H1 (cell line): ENCODE results near the gene TMEM44. TPM values are rescaled to one million over a fixed set of nuclear protein-coding genes. Genes with fewer than 3 reads are reported as not detected.

ENCODE experiments used
- CTCF ChIA-PET: fragments of 300-600 bp; sonication (Branson Sonifier 250); formaldehyde crosslinking; loops from one replicate; lab custom pipeline; 2021; ENCODE audit not compliant: partially characterized antibody; lab: Charles Lee
- POLR2A ChIA-PET: fragments of 300-600 bp; sonication (Branson Sonifier 250); formaldehyde crosslinking; loops from one replicate; lab custom pipeline; 2021; ENCODE audit warnings: inconsistent platforms; ENCODE audit not compliant: partially characterized antibody; lab: Charles Lee
- DNase-seq, 2 experiments: peaks; one replicate each; pipeline versions ENCODE4 v3.0.0 to v3.0.0-alpha.2; 2010 to 2022; ENCODE audit warnings: low spot score in 2 of 2, low read depth in 1 of 2, mixed read lengths in 1 of 2
- FAIRE-seq: peaks from 2 replicates; lab custom pipeline; 2011; peaks lifted over from hg19 to GRCh38; lab: Jason Lieb, UNC
- H2AFZ ChIP-seq: 2 replicates; pipeline ENCODE4 v1.8.1; 2012; ENCODE audit warnings: low read length, inconsistent platforms
- H2AK5ac ChIP-seq: 2 replicates; pipeline ENCODE4 v1.6.1; 2013; ENCODE audit warnings: low read depth, low read length
- H2BK120ac ChIP-seq: replicated peaks from 2 replicates; pipeline ENCODE3; 2013; ENCODE audit warnings: low read depth, low read length, inconsistent platforms
- H2BK12ac ChIP-seq: 2 replicates; pipeline ENCODE4 v1.6.1; 2013; ENCODE audit warnings: low read depth, low read length
- H2BK15ac ChIP-seq: 2 replicates; pipeline ENCODE4 v1.6.1; 2013; ENCODE audit warnings: low read length
- H2BK20ac ChIP-seq: 2 replicates; pipeline ENCODE4 v1.6.1; 2013; ENCODE audit warnings: low read length
- H2BK5ac ChIP-seq: 2 replicates; pipeline ENCODE4 v1.6.1; 2013; ENCODE audit warnings: low read depth, low read length
- H3K14ac ChIP-seq: 2 replicates; pipeline ENCODE4 v1.6.1; 2013; ENCODE audit warnings: inconsistent platforms; ENCODE audit not compliant: insufficient read length
- H3K18ac ChIP-seq: 2 replicates; pipeline ENCODE4 v1.6.1; 2013; ENCODE audit warnings: low read length; ENCODE audit errors: extremely low read depth
- H3K23ac ChIP-seq: 2 replicates; pipeline ENCODE4 v1.6.1; 2013; ENCODE audit warnings: inconsistent platforms; ENCODE audit not compliant: insufficient read length
- H3K23me2 ChIP-seq: 2 replicates; pipeline ENCODE4 v1.6.1; 2013; ENCODE audit warnings: low read depth, low read length
- H3K27ac ChIP-seq: 2 replicates; pipeline ENCODE4 v1.6.1; 2011; ENCODE audit warnings: low read depth, low read length, inconsistent platforms
- H3K27me3 ChIP-seq, 4 experiments: replicated peaks in 1 of 4; 1 replicate in 1 of 4; 2 replicates in 3 of 4; pipeline versions ENCODE4 v1.6.1 to v1.8.1; 2011 to 2013; ENCODE audit warnings: low read length in 3 of 4, mild to moderate bottlenecking in 3 of 4, inconsistent platforms in 2 of 4, mixed read lengths in 2 of 4, moderate library complexity in 1 of 4; ENCODE audit not compliant: control insufficient read depth in 3 of 4, insufficient read depth in 3 of 4; ENCODE audit errors: extremely low read depth in 1 of 4
- H3K36me3 ChIP-seq, 4 experiments: 2 replicates each; pipeline versions ENCODE4 v1.6.1 to v1.8.1; 2011 to 2013; ENCODE audit warnings: mild to moderate bottlenecking in 4 of 4, low read length in 3 of 4, moderate library complexity in 2 of 4, control low read depth in 1 of 4, inconsistent platforms in 1 of 4; ENCODE audit not compliant: insufficient read depth in 4 of 4, control insufficient read depth in 2 of 4
- H3K4ac ChIP-seq: replicated peaks from 2 replicates; pipeline ENCODE3; 2013; ENCODE audit warnings: low read length, low read depth, mixed read lengths, inconsistent platforms; ENCODE audit not compliant: insufficient read length
- H3K4me1 ChIP-seq, 4 experiments: replicated peaks in 1 of 4; 1 replicate in 1 of 4; 2 replicates in 3 of 4; pipeline versions ENCODE4 v1.6.1 to v1.8.1; 2011 to 2013; ENCODE audit warnings: low read length in 3 of 4, inconsistent platforms in 2 of 4, mixed read lengths in 1 of 4; ENCODE audit not compliant: insufficient read depth in 4 of 4, control insufficient read depth in 3 of 4
- H3K4me2 ChIP-seq, 2 experiments: 2 replicates each; pipeline versions ENCODE4 v1.6.1 to v1.8.1; 2011 to 2013; ENCODE audit warnings: low read depth in 2 of 2, low read length in 2 of 2, control low read depth in 1 of 2, inconsistent platforms in 1 of 2, mild to moderate bottlenecking in 1 of 2; ENCODE audit not compliant: insufficient read depth in 1 of 2
- H3K4me3 ChIP-seq, 4 experiments: fragments of 200-600, 300-600 bp in 1 of 4; sonication (generic), shearing (Covaris generic), sonication (Bioruptor Twin) in 1 of 4; 2 replicates each; pipeline versions ENCODE4 v1.5.1 to v1.8.1; 2011 to 2016; ENCODE audit warnings: low read length in 4 of 4, low read depth in 3 of 4, control low read depth in 2 of 4, inconsistent platforms in 2 of 4, mild to moderate bottlenecking in 2 of 4, mixed read lengths in 1 of 4, moderate library complexity in 1 of 4; ENCODE audit not compliant: insufficient read depth in 2 of 4; ENCODE audit errors: extremely low read depth in 1 of 4
- H3K56ac ChIP-seq: replicated peaks from 2 replicates; pipeline ENCODE3; 2013; ENCODE audit warnings: low read depth, mild to moderate bottlenecking, mixed read lengths, low read length, inconsistent platforms; ENCODE audit not compliant: insufficient read length
- H3K79me1 ChIP-seq: 2 replicates; pipeline ENCODE4 v1.6.1; 2013; ENCODE audit warnings: low read depth, low read length, control low read depth
- H3K79me2 ChIP-seq, 2 experiments: 2 replicates each; pipeline versions ENCODE4 v1.6.1 to v1.8.1; 2012 to 2013; ENCODE audit warnings: low read length in 2 of 2, mild to moderate bottlenecking in 2 of 2, inconsistent platforms in 1 of 2; ENCODE audit not compliant: insufficient read depth in 2 of 2, control insufficient read depth in 1 of 2
- H3K9ac ChIP-seq, 4 experiments: replicated peaks in 1 of 4; 1 replicate in 1 of 4; 2 replicates in 3 of 4; pipeline versions ENCODE4 v1.6.1 to v1.8.1; 2011 to 2013; ENCODE audit warnings: low read depth in 3 of 4, low read length in 3 of 4, control low read depth in 2 of 4, mild to moderate bottlenecking in 2 of 4, moderate library complexity in 2 of 4, inconsistent platforms in 1 of 4; ENCODE audit errors: extremely low read depth in 1 of 4
- H3K9me3 ChIP-seq, 2 experiments: 2 replicates each; pipeline versions ENCODE4 v1.6.1 to v1.8.1; 2012 to 2013; ENCODE audit warnings: mild to moderate bottlenecking in 2 of 2, moderate library complexity in 2 of 2, control low read depth in 1 of 2, inconsistent platforms in 1 of 2, low read depth in 1 of 2, low read length in 1 of 2, mixed read lengths in 1 of 2; ENCODE audit not compliant: insufficient read depth in 2 of 2
- H4K20me1 ChIP-seq, 2 experiments: replicated peaks in 1 of 2; 2 replicates each; pipeline versions ENCODE3 to v1.8.1; 2011 to 2013; ENCODE audit warnings: inconsistent platforms in 2 of 2, low read length in 2 of 2, mild to moderate bottlenecking in 1 of 2; ENCODE audit not compliant: insufficient read depth in 2 of 2, control insufficient read depth in 1 of 2
- H4K5ac ChIP-seq: 2 replicates; pipeline ENCODE4 v1.6.1; 2013; ENCODE audit warnings: low read length, low read depth, mixed read lengths, inconsistent platforms; ENCODE audit not compliant: insufficient read length
- H4K8ac ChIP-seq: 2 replicates; pipeline ENCODE4 v1.8.0; 2013; ENCODE audit warnings: mild to moderate bottlenecking, moderate library complexity, low read length, inconsistent platforms; ENCODE audit not compliant: insufficient read depth; ENCODE audit errors: extremely low read depth
- H4K91ac ChIP-seq: replicated peaks from 2 replicates; pipeline ENCODE3; 2013; ENCODE audit warnings: low read length, mixed read lengths, inconsistent platforms; ENCODE audit not compliant: insufficient read length
- BRCA1 ChIP-seq: IDR thresholded peaks from 2 replicates; pipeline ENCODE4 v1.6.1; 2012; ENCODE audit warnings: low read depth, low read length, improper control_type of control experiment
- SP1 ChIP-seq: IDR thresholded peaks from 2 replicates; pipeline ENCODE4 v1.6.1; 2011; ENCODE audit warnings: low read depth, low read length
- WGBS, 2 experiments: shearing (Covaris generic) in 1 of 2; methylation state at CpG; one replicate each; pipeline versions ENCODE4 v1.1.6 to v1.1.7; 2013 to 2015; ENCODE audit warnings: low lambda C conversion rate in 2 of 2, mixed read lengths in 2 of 2, inconsistent platforms in 1 of 2, low coverage in 1 of 2, missing lambda C conversion rate in 1 of 2; ENCODE audit not compliant: insufficient replicate concordance in 2 of 2, insufficient coverage in 1 of 2, insufficient read length in 1 of 2; ENCODE audit errors: extremely low coverage in 1 of 2, missing lambda C conversion rate in 1 of 2; 5-methylcytosine and 5-hydroxymethylcytosine counted together
- polyA plus RNA-seq, 7 experiments: library from polyadenylated mRNA; depleted of rRNA in 3 of 7; stranded (reverse) in 5 of 7; unstranded in 2 of 7; fragments of >200 nt in 5 of 7; fragments of 200-250 nt in 2 of 7; gene quantifications; 1 replicate in 5 of 7; 2 replicates in 1 of 7; 4 replicates in 1 of 7; pipeline versions ENCODE4 v1.2.1 to v1.2.3, GENCODE V29; 2011 to 2013; ENCODE audit warnings: missing spikeins in 2 of 7, mixed read lengths in 2 of 7
- total RNA-seq: library from RNA; stranded (reverse); fragmentation: NEBNext Ultra II Directional; extraction: Animal tissue kit (Norgen Biotek cat#: 25700); gene quantifications from 2 replicates; pipeline ENCODE4 v1.2.1, GENCODE V29; 2021

The TMEM44 gene
- total and polyA plus RNA-seq, 2 of the 8 experiments (the other 6 are each of a cell fraction or from before 2014, with no cell fraction given) = 14.0 to 16.7 TPM

DNA sequence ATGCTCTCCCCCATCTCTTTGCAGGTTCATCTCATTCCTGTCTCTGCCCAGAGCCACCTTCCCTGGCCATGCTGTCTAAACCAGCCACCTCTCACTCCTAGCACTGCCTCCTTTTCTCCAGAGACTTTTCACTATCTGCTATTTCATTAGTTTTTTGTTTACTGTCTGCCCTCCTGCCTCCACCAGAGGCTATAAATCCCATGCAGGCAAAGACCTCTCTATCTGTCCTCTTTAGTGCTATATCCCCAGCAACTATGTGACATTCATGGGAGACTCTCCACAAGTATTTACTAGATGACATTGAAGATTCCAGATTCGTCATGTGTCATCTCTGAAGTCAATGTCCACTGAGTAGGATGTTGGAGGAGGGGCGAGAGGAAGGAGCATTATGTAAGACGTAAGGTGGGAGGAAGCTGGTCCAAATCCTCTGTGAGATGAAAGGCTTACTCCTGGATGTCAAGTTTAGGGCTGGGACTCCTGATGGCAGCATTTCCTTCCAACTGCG lies 49.0 kb upstream of the TMEM44 start:
- H2BK15ac ChIP-seq = no peak overlapping the region
- H3K56ac ChIP-seq = no peak overlapping the region
- H3K18ac ChIP-seq = no peak overlapping the region
- no peak overlapping the region for H3K14ac ChIP-seq
- no peak for TF ChIP-seq BRCA1
- TF ChIP-seq SP1 = 0 out of 2 replicates have a peak, but pooled peaks have one; percentile 33
- H2AFZ ChIP-seq = no peak overlapping the region
- WGBS, 2 experiments = 45% methylated on average over 4 of the region's 4 CpGs; no CpG with 5 or more reads in 1 of the 2 experiments
- H4K91ac ChIP-seq = no peak overlapping the region
- no peak overlapping the region for H2BK120ac ChIP-seq
- H3K9ac ChIP-seq = no peak overlapping the region
- no peak overlapping the region for H4K5ac ChIP-seq
- H2BK20ac ChIP-seq = no peak overlapping the region
- H2BK12ac ChIP-seq = no peak overlapping the region
- DNase-seq = no peak
- H3K27ac ChIP-seq = no peak overlapping the region
- no peaks in the 10 kb centered on the region for H3K9me3 ChIP-seq
- no peaks in the 10 kb centered on the region for H3K79me1 ChIP-seq
- H3K23ac ChIP-seq = no peak overlapping the region
- no peaks in the 10 kb centered on the region for H3K79me2 ChIP-seq
- H3K4ac ChIP-seq = no peak overlapping the region
- CTCF ChIA-PET = interaction anchor here (0.6 to 9.3 kb wide), 88 partner anchors 12 to 588 kb away, joined by 3 to 110 read pairs (median 4); partner anchors contain the start of genes LSG1 and XXYLT1
- no peak for FAIRE-seq
- no peak overlapping the region for H2BK5ac ChIP-seq
- H3K27me3 ChIP-seq = peaks cover 7 to 32% (median 27%) of the 10 kb centered on the region in 4 experiments
- no peak overlapping the region for H3K4me3 ChIP-seq
- H3K4me1 ChIP-seq = peaks cover 0 to 8% (median 6%) of the 10 kb centered on the region in 4 experiments; a peak in 6 of 7 replicates
- H3K36me3 ChIP-seq = no peaks in the 10 kb centered on the region
- peaks cover 14% of the 10 kb centered on the region; the same call in 1 of the 2 replicates for H3K23me2 ChIP-seq
- no peak overlapping the region for H3K4me2 ChIP-seq
- H4K8ac ChIP-seq = no peak overlapping the region
- no peak overlapping the region for H2AK5ac ChIP-seq
- H4K20me1 ChIP-seq = peaks cover 0 to 5% of the 10 kb centered on the region in 2 experiments
- POLR2A ChIA-PET = interaction anchor here (1.2 kb wide), 1 partner anchor 588 kb away, joined by 3 read pairs; no protein-coding TSS in a partner anchor
